Pancreas (tissue), 10 donors: ENCODE results near the gene NDUFB2. TPM values are rescaled to one million over a fixed set of nuclear protein-coding genes. Genes with fewer than 3 reads are reported as not detected.
"Not testable (repeated sequence)": the region's sequence is repeated elsewhere in the genome, so short reads cannot be mapped to it uniquely, and the experiment has no call there.

Source experiments
- ATAC-seq, 4 donors: fragments of 200-7000 bp; cut with Tn5 transposase; one replicate each; pipeline versions ENCODE4 v1.8.0 to v1.9.1; 2020; ENCODE audit warnings: mild to moderate bottlenecking in 4 of 4, moderate library complexity in 4 of 4
- DNase-seq, 6 donors: peaks; one replicate each; pipeline ENCODE4 v3.0.0-alpha.2; 2020
- FAIRE-seq: peaks from 2 replicates; lab custom pipeline; 2012; peaks lifted over from hg19 to GRCh38; lab: Jason Lieb, UNC
- H3K27ac ChIP-seq, 4 donors: fragments of 200-600 bp; sonication (generic); 1 replicate in 3 of 4; 2 replicates in 1 of 4; pipeline versions ENCODE4 v1.5.0 to v1.8.0; 2020
- H3K27me3 ChIP-seq, 4 donors: fragments of 200-600 bp; one replicate each; pipeline ENCODE4 v1.8.0; 2021
- H3K36me3 ChIP-seq, 3 donors: fragments of 200-600 bp; sonication (generic) in 1 of 3; one replicate each; pipeline versions ENCODE4 v1.5.0 to v1.8.0; 2020 to 2021
- H3K4me1 ChIP-seq, 3 donors: fragments of 200-600 bp; one replicate each; pipeline ENCODE4 v1.8.0; 2021
- H3K4me3 ChIP-seq, 4 donors: fragments of 200-600 bp; sonication (generic) in 2 of 4; one replicate each; pipeline versions ENCODE4 v1.5.0 to v1.8.0; 2020 to 2021
- H3K9me3 ChIP-seq, 4 donors: fragments of 200-600 bp; one replicate each; pipeline ENCODE4 v1.8.0; 2021
- CTCF ChIP-seq, 4 donors: fragments of 200-600 bp; sonication (generic) in 3 of 4; IDR thresholded peaks; one replicate each; pipeline versions ENCODE4 v1.5.0 to v1.8.0; 2021; ENCODE audit warnings: antibody characterized with exemption in 4 of 4
- WGBS, 2 donors: extraction: QIAGEN DNeasy Blood & Tissue Kit; methylation state at CpG; one replicate each; pipeline ENCODE4 v1.1.7; 2013; 5-methylcytosine and 5-hydroxymethylcytosine counted together
- intact Hi-C, 3 donors: fragments of 100-400 bp; cut with DNase I; formaldehyde crosslinking; loops; one replicate each; pipeline versions ENCODE4 v1.11.1 to v1.14.2; 2022
- polyA plus RNA-seq, 2 donors: library from polyadenylated mRNA; stranded (reverse); fragments of 200-250 nt; gene quantifications; one replicate each; pipeline ENCODE4 v1.2.3, GENCODE V29; 2013
- total RNA-seq, 6 donors: library from RNA; stranded (reverse); fragmentation: NEBNext Ultra II Directional in 4 of 6; extraction: Animal tissue kit (Norgen Biotek cat#: 25700) in 4 of 6; gene quantifications; one replicate each; pipeline versions ENCODE4 v1.2.1 to v1.2.4, GENCODE V29; 2021 to 2023
- donor health status: healthy with polysubstance abuse.
- donor health status: DM: no; HTN: no; CAD: no; lungs with moderate emphysema.
- donor health status: DM: no; HTN: no; CAD: no.
- donor health status: control.
- donor health status: control.
- donor health status: Bipolar disorder and iron deficiency.
- donor health status: DM: yes; HTN: yes; CAD: no.
- donor health status: DM: no; HTN: no; CAD: no.
- donor health status: DM: no; HTN: no; CAD: no.
- donor health status: DM: yes; HTN: yes; CAD: no.

NDUFB2 gene
- total and polyA plus RNA-seq, 8 donors: 47.6 to 198 (median 76.6) TPM

- Histone ChIP-seq H3K27ac (no peak overlapping the region), H3K36me3 (no peaks in the 10 kb centered on the region), H3K4me1 (no peaks in the 10 kb centered on the region), H3K27me3 (no peaks in the 10 kb centered on the region), H3K9me3 (no peaks in the 10 kb centered on the region), H3K4me3 (no peak overlapping the region)
- FAIRE-seq (no peak), DNase-seq (peak in 2 of 6 donors; percentile 8 to 9), ATAC-seq (no peak)
- intact Hi-C loops: no loop called here
- TF ChIP-seq CTCF (IDR thresholded peaks at IDR 0.05): no peak
- 47 to 61% methylated on average over 1 of the region's 1 CpG for WGBS, 2 donors
These were observed 29.0 kb upstream of the NDUFB2 start for GRCh38 chr7:140667476-140667875.

GRCh38 chr7:140668641-140669040, 27.9 kb upstream of the NDUFB2 start:
- no peak for FAIRE-seq
- H3K4me1 ChIP-seq: no peaks in the 10 kb centered on the region
- 81 to 94% methylated on average over 1 of the region's 1 CpG for WGBS, 2 donors

GRCh38 chr7:140669352-140669751, 27.2 kb upstream of the NDUFB2 start:
- no peak for DNase-seq
- Histone ChIP-seq H3K9me3 (no peaks in the 10 kb centered on the region), H3K27ac (no peak overlapping the region), H3K36me3 (no peaks in the 10 kb centered on the region), H3K4me1 (peaks cover 0 to 4% (median 0%) of the 10 kb centered on the region in 3 donors), H3K4me3 (no peak overlapping the region), H3K27me3 (no peaks in the 10 kb centered on the region)
- intact Hi-C loops: no loop called here
- ATAC-seq: no peak
- TF ChIP-seq CTCF (IDR thresholded peaks at IDR 0.05): no peak
- no peak for FAIRE-seq
- 91 to 95% methylated on average over 3 of the region's 3 CpGs for WGBS, 2 donors

More at GRCh38 chr7:140668641-140669040, 27.9 kb upstream of the NDUFB2 start:
- Histone ChIP-seq H3K36me3 (no peaks in the 10 kb centered on the region), H3K27ac (no peak overlapping the region), H3K9me3 (no peaks in the 10 kb centered on the region), H3K27me3 (no peaks in the 10 kb centered on the region), H3K4me3 (no peak overlapping the region)
- TF ChIP-seq CTCF (IDR thresholded peaks at IDR 0.05): no peak
- DNase-seq: no peak
- no peak for ATAC-seq
- intact Hi-C loops: no loop called here

- H3K27ac ChIP-seq, H3K4me1 ChIP-seq, H3K4me3 ChIP-seq, H3K27me3 ChIP-seq, intact Hi-C loops, DNase-seq, H3K36me3 ChIP-seq, FAIRE-seq, ATAC-seq, H3K9me3 ChIP-seq: not testable (repeated sequence)
- 86 to 89% methylated on average over 10 of the region's 10 CpGs for WGBS, 2 donors
These were observed 26.6 kb upstream of the NDUFB2 start for GRCh38 chr7:140669862-140670261.

GRCh38 chr7:140670343-140670935, 26.1 kb upstream of the NDUFB2 start:
- WGBS, 2 donors: 60 to 62% methylated on average over 4 of the region's 4 CpGs
- no peaks in the 10 kb centered on the region for H3K9me3 ChIP-seq
- H3K27ac ChIP-seq: no peak overlapping the region
- FAIRE-seq (no peak), ATAC-seq (no peak), DNase-seq (no peak)
- H3K4me1 ChIP-seq: peaks cover 0 to 7% (median 0%) of the 10 kb centered on the region in 3 donors
- no peak overlapping the region for H3K4me3 ChIP-seq
- H3K36me3 ChIP-seq: no peaks in the 10 kb centered on the region
- intact Hi-C loops: no loop called here
- no peaks in the 10 kb centered on the region for H3K27me3 ChIP-seq
- TF ChIP-seq CTCF (IDR thresholded peaks at IDR 0.05): no peak
